ENCODE results near the gene MAPRE2.
"Not testable (repeated sequence)": the region's sequence is repeated elsewhere in the genome, so short reads cannot be mapped to it uniquely, and the experiment has no call there.

The MAPRE2 gene

GRCh38 chr18:35091841-35092240 is 50.6 kb downstream of the MAPRE2 start:
- DNase-seq (ENCODE audit: low read depth, low spot score), result no peak

- no peak for DNase-seq (ENCODE audit: low read depth, low spot score)
Measured at GRCh38 chr18:35095983-35096676, 54.9 kb downstream of the MAPRE2 start.

GRCh38 chr18:35096677-35097011 is 55.4 kb downstream of the MAPRE2 start:
- DNase-seq (ENCODE audit: low read depth, low spot score), result no peak

GRCh38 chr18:35097195-35097594 is 56.0 kb downstream of the MAPRE2 start:
- no peak for DNase-seq (ENCODE audit: low read depth, low spot score)

- DNase-seq (ENCODE audit: low read depth, low spot score), result no peak
Measured at GRCh38 chr18:35097763-35098162, 56.5 kb downstream of the MAPRE2 start.

GRCh38 chr18:35099911-35100310 is 58.7 kb downstream of the MAPRE2 start:
- DNase-seq (ENCODE audit: low read depth, low spot score), result no peak

- no peak for DNase-seq (ENCODE audit: low read depth, low spot score)
Measured at GRCh38 chr18:35104391-35105051, 63.3 kb downstream of the MAPRE2 start.

- no peak for DNase-seq (ENCODE audit: low read depth, low spot score)
Measured at GRCh38 chr18:35106013-35106844, 65.0 kb downstream of the MAPRE2 start.

GRCh38 chr18:35106845-35107148 is 65.6 kb downstream of the MAPRE2 start:
- DNase-seq (ENCODE audit: low read depth, low spot score), result no peak

GRCh38 chr18:35107216-35107615 is 66.0 kb downstream of the MAPRE2 start:
- DNase-seq (ENCODE audit: low read depth, low spot score), result no peak

GRCh38 chr18:35108088-35108487 is 66.9 kb downstream of the MAPRE2 start:
- DNase-seq (ENCODE audit: low read depth, low spot score), result not testable (repeated sequence)

GRCh38 chr18:35110059-35110458 is 68.8 kb downstream of the MAPRE2 start:
- no peak for DNase-seq (ENCODE audit: low read depth, low spot score)

GRCh38 chr18:35110554-35111485 is 69.6 kb downstream of the MAPRE2 start:
- DNase-seq (ENCODE audit: low read depth, low spot score), result no peak

GRCh38 chr18:35112696-35113095 is 71.5 kb downstream of the MAPRE2 start:
- no peak for DNase-seq (ENCODE audit: low read depth, low spot score)

- no peak for DNase-seq (ENCODE audit: low read depth, low spot score)
Measured at GRCh38 chr18:35114305-35114704, 73.1 kb downstream of the MAPRE2 start.

GRCh38 chr18:35116784-35117318 is 75.6 kb downstream of the MAPRE2 start:
- no peak for DNase-seq (ENCODE audit: low read depth, low spot score)

- DNase-seq (ENCODE audit: low read depth, low spot score), result no peak
Measured at GRCh38 chr18:35117372-35117771, 76.2 kb downstream of the MAPRE2 start.

- no peak for DNase-seq (ENCODE audit: low read depth, low spot score)
Measured at GRCh38 chr18:35117951-35118411, 76.8 kb downstream of the MAPRE2 start.

GRCh38 chr18:35118641-35119040 is 77.4 kb downstream of the MAPRE2 start:
- DNase-seq (ENCODE audit: low read depth, low spot score), result no peak

- no peak for DNase-seq (ENCODE audit: low read depth, low spot score)
Measured at GRCh38 chr18:35121038-35121437, 79.8 kb downstream of the MAPRE2 start.

GRCh38 chr18:35121531-35121930 is 80.3 kb downstream of the MAPRE2 start:
- DNase-seq (ENCODE audit: low read depth, low spot score), result no peak
